GM12878 (cell line): ENCODE measurements around the gene DENND1A. TPM values are rescaled to one million over a fixed set of nuclear protein-coding genes. Genes with fewer than 3 reads are reported as not detected.

Experiments used
- ATAC-seq: fragments of 200-7000 bp; cut with Tn5 transposase; 3 replicates; pipeline ENCODE4 v1.9.1; 2020; ENCODE audit warnings: mild to moderate bottlenecking, moderate library complexity
- BruUV-seq: library from RNA; stranded (reverse); fragments of 400-500 nt; replicated peaks from 2 replicates; lab custom pipeline; 2021; lab: Mats Ljungman, UMichigan
- CTCF ChIA-PET: fragments of 300-600 bp; sonication (Branson Sonifier 250); formaldehyde crosslinking; extraction: SDS; loops from one replicate; lab custom pipeline; 2021; ENCODE audit warnings: inconsistent platforms; lab: Yijun Ruan, JAX
- POLR2A ChIA-PET: fragments of 350-600 bp; formaldehyde crosslinking; extraction: SDS; loops from one replicate; lab custom pipeline; 2021; ENCODE audit warnings: inconsistent platforms; lab: Charles Lee
- RAD21 ChIA-PET: fragments of 300-600 bp; sonication (Branson Sonifier 250); formaldehyde crosslinking; loops from one replicate; lab custom pipeline; 2023; ENCODE audit warnings: antibody characterized with exemption; ENCODE audit not compliant: unreplicated experiment; lab: Charles Lee
- SMC1A ChIA-PET: fragments of 300-600 bp; sonication (Branson Sonifier 250); formaldehyde crosslinking; loops from one replicate; lab custom pipeline; 2023; ENCODE audit not compliant: unreplicated experiment, uncharacterized antibody; lab: Charles Lee
- DNase-seq: peaks from one replicate; pipeline ENCODE4 v3.0.0-alpha.2; 2011; ENCODE audit warnings: low read depth, low spot score
- FAIRE-seq: peaks from 3 replicates; lab custom pipeline; 2011; peaks lifted over from hg19 to GRCh38; lab: Jason Lieb, UNC
- H2AFZ ChIP-seq: 2 replicates; pipeline ENCODE4 v1.6.0; 2011; ENCODE audit warnings: low read depth, low read length, control low read depth; ENCODE audit not compliant: control insufficient read depth
- H3K27ac ChIP-seq: 2 replicates; pipeline ENCODE4 v1.5.1; 2011; ENCODE audit warnings: control low read depth; ENCODE audit not compliant: control insufficient read depth, insufficient read depth
- H3K27me3 ChIP-seq, 2 experiments: replicated peaks in 1 of 2; 2 replicates each; pipeline versions ENCODE4 v1.6.0 to v1.6.1; 2011; ENCODE audit warnings: low read length in 1 of 2; ENCODE audit not compliant: control insufficient read depth in 2 of 2, insufficient read depth in 2 of 2
- H3K36me3 ChIP-seq, 2 experiments: 2 replicates each; pipeline ENCODE4 v1.5.1; 2011; ENCODE audit warnings: low read length in 1 of 2; ENCODE audit not compliant: control insufficient read depth in 2 of 2, insufficient read depth in 2 of 2
- H3K4me1 ChIP-seq: 2 replicates; pipeline ENCODE4 v1.6.1; 2011; ENCODE audit warnings: mild to moderate bottlenecking, low read length, moderate library complexity, mixed read lengths; ENCODE audit not compliant: control insufficient read depth, insufficient read depth
- H3K4me2 ChIP-seq: 2 replicates; pipeline ENCODE4 v1.6.0; 2011; ENCODE audit warnings: control low read depth; ENCODE audit not compliant: control insufficient read depth, insufficient read depth
- H3K4me3 ChIP-seq: fragments of 200-600 bp; sonication (generic); 2 replicates; pipeline ENCODE4 v1.5.1; 2016
- H3K79me2 ChIP-seq: 2 replicates; pipeline ENCODE4 v1.6.0; 2011; ENCODE audit warnings: low read length; ENCODE audit not compliant: control insufficient read depth, insufficient read depth
- H3K9ac ChIP-seq: 2 replicates; pipeline ENCODE4 v1.8.0; 2011; ENCODE audit warnings: low read length, control low read depth, mixed read lengths; ENCODE audit not compliant: control insufficient read depth, insufficient read depth
- H3K9me3 ChIP-seq: replicated peaks from 3 replicates; pipeline ENCODE4 v1.5.1; 2011; ENCODE audit warnings: mild to moderate bottlenecking, low read length; ENCODE audit not compliant: control insufficient read depth, insufficient read depth
- H4K20me1 ChIP-seq: 2 replicates; pipeline ENCODE4 v1.6.0; 2011; ENCODE audit not compliant: control insufficient read depth, insufficient read depth
- DPF2 ChIP-seq: fragments of 450-650 bp; IDR thresholded peaks from 2 replicates; pipeline ENCODE4 v1.6.1; 2017; ENCODE audit warnings: mild to moderate bottlenecking
- GABPA ChIP-seq: IDR thresholded peaks from 2 replicates; pipeline ENCODE4 v1.6.1; 2014; ENCODE audit warnings: antibody characterized with exemption, low read depth, mild to moderate bottlenecking, inconsistent platforms
- HDGF ChIP-seq: fragments of 450-650 bp; IDR thresholded peaks from 2 replicates; pipeline ENCODE4 v1.6.1; 2016; ENCODE audit warnings: antibody characterized with exemption
- IKZF1 ChIP-seq: fragments of 450-650 bp; conservative IDR thresholded peaks from 2 replicates; pipeline ENCODE4 v1.6.1; 2017; ENCODE audit warnings: antibody characterized with exemption, mild to moderate bottlenecking
- IKZF2 ChIP-seq, 2 experiments: fragments of 450-650 bp; IDR thresholded peaks; 2 replicates each; pipeline ENCODE4 v1.6.1; 2017; ENCODE audit warnings: mild to moderate bottlenecking in 2 of 2, moderate library complexity in 2 of 2
- JUND ChIP-seq: IDR thresholded peaks from 2 replicates; pipeline ENCODE4 v1.6.1; 2012; ENCODE audit warnings: low read depth, mild to moderate bottlenecking, low read length, improper control_type of control experiment, moderate library complexity
- SMC3 ChIP-seq: IDR thresholded peaks from 2 replicates; pipeline ENCODE4 v1.6.1; 2011; ENCODE audit warnings: low read length, improper control_type of control experiment, borderline replicate concordance
- SPI1 ChIP-seq: IDR thresholded peaks from 2 replicates; pipeline ENCODE4 v1.6.1; 2011; ENCODE audit warnings: low read depth, mild to moderate bottlenecking, low read length, moderate library complexity, borderline replicate concordance; ENCODE audit not compliant: insufficient read depth
- TBL1XR1 ChIP-seq: IDR thresholded peaks from 2 replicates; pipeline ENCODE4 v1.6.1; 2012; ENCODE audit warnings: low read depth, low read length, improper control_type of control experiment
- ZBTB33 ChIP-seq: fragments of 450-650 bp; IDR thresholded peaks from 2 replicates; pipeline ENCODE4 v1.6.1; 2017; ENCODE audit warnings: mild to moderate bottlenecking
- WGBS: methylation state at CpG from one replicate; pipeline ENCODE4 v1.1.6; 2016; ENCODE audit warnings: low lambda C conversion rate; ENCODE audit not compliant: insufficient replicate concordance, insufficient coverage; ENCODE audit errors: missing lambda C conversion rate; 5-methylcytosine and 5-hydroxymethylcytosine counted together
- in situ Hi-C: fragments of 300-500 bp; cut with MboI; formaldehyde crosslinking; loops from 9 replicates; pipeline ENCODE4 v1.14.3; 2018; ENCODE audit warnings: mixed read lengths
- intact Hi-C: fragments of 100-400 bp; cut with micrococcal nuclease; formaldehyde crosslinking; loops from one replicate; pipeline ENCODE4 v1.14.2; 2022; ENCODE audit not compliant: unreplicated experiment
- polyA plus RNA-seq, 11 experiments: library from polyadenylated mRNA; depleted of rRNA in 4 of 11; unstranded in 6 of 11; stranded (reverse) in 5 of 11; fragments of >200 nt; fragmentation: Nextera tagmentation in 4 of 11; fragmentation: Illumina TruSeq in 1 of 11; extraction: Ambion mirVana in 4 of 11; extraction: Trizol in 1 of 11; gene quantifications; 1 replicate in 1 of 11; 2 replicates in 10 of 11; pipeline versions ENCODE4 v1.2.1 to v1.2.3, GENCODE V29; 2011 to 2016; ENCODE audit warnings: inconsistent platforms in 2 of 11, missing spikeins in 2 of 11, low read depth in 1 of 11
- total RNA-seq, 4 experiments: library from RNA; depleted of rRNA in 3 of 4; stranded (reverse); fragments of >200 nt in 3 of 4; fragmentation: Illumina TruSeq in 1 of 4; extraction: Trizol in 1 of 4; gene quantifications; 2 replicates each; pipeline versions ENCODE4 v1.2.1 to v1.2.3, GENCODE V29; 2013 to 2021
- TF ChIP-seq, protein P1 (sequence below): fragments of 450-650 bp; IDR thresholded peaks from 2 replicates; pipeline ENCODE4 v1.6.1; 2017; ENCODE audit warnings: mild to moderate bottlenecking, low read depth, inconsistent platforms; ENCODE audit not compliant: poor library complexity, severe bottlenecking

Gene DENND1A
- total and polyA plus RNA-seq, 10 of the 15 experiments (the other 5 are each of a cell fraction or from before 2014, with no cell fraction given): 14.1 to 48.6 (median 35.2) TPM

- Histone ChIP-seq H3K9ac (no peak overlapping the region), H4K20me1 (no peaks in the 10 kb centered on the region), H3K9me3 (no peaks in the 10 kb centered on the region; the same call in 2 of the 3 replicates), H3K4me3 (no peak overlapping the region), H3K4me2 (no peak overlapping the region), H2AFZ (no peak overlapping the region), H3K36me3 (peaks cover 0 to 1% of the 10 kb centered on the region in 2 experiments; a peak in 1 of 4 replicates), H3K27me3 (no peaks in the 10 kb centered on the region), H3K79me2 (no peaks in the 10 kb centered on the region), H3K27ac (no peak overlapping the region), H3K4me1 (peaks cover 15% of the 10 kb centered on the region)
- ChIA-PET CTCF (interaction anchor here (0.6 kb wide), 1 partner anchor 25 kb away, joined by 3 read pairs; no protein-coding TSS in a partner anchor), RAD21 (no interaction called here), POLR2A (no interaction called here), SMC1A (interaction anchor here (0.8 to 1.5 kb wide), 2 partner anchors 13 to 476 kb away, joined by 3 to 5 read pairs; no protein-coding TSS in a partner anchor)
- no peak for DNase-seq
- no peak for FAIRE-seq
- TF ChIP-seq SPI1 (peak; percentile 24; the same call in 1 of the 2 replicates), GABPA (no peak), IKZF1 (no peak), HDGF (no peak)
- BruUV-seq: no TSS peak
- intact Hi-C loops (no loop called here), in situ Hi-C loops (no loop called here)
- WGBS: 100% methylated on average over 1 of the region's 1 CpG
- ATAC-seq: no peak
Observed at GRCh38 chr9:123564652-123565051, 365.3 kb downstream of the DENND1A start.

GRCh38 chr9:123562844-123563346 is 367.0 kb downstream of the DENND1A start:
- peak; percentile 18 for FAIRE-seq
- intact Hi-C loops: no loop called here
- no TSS peak for BruUV-seq
- TF ChIP-seq DPF2: 0 out of 2 replicates have a peak, but pooled peaks have one; percentile 28
- TF ChIP-seq TBL1XR1: no peak
- peak; percentile 69; the same call in 1 of the 2 replicates for TF ChIP-seq SPI1
- TF ChIP-seq, protein P1, sequence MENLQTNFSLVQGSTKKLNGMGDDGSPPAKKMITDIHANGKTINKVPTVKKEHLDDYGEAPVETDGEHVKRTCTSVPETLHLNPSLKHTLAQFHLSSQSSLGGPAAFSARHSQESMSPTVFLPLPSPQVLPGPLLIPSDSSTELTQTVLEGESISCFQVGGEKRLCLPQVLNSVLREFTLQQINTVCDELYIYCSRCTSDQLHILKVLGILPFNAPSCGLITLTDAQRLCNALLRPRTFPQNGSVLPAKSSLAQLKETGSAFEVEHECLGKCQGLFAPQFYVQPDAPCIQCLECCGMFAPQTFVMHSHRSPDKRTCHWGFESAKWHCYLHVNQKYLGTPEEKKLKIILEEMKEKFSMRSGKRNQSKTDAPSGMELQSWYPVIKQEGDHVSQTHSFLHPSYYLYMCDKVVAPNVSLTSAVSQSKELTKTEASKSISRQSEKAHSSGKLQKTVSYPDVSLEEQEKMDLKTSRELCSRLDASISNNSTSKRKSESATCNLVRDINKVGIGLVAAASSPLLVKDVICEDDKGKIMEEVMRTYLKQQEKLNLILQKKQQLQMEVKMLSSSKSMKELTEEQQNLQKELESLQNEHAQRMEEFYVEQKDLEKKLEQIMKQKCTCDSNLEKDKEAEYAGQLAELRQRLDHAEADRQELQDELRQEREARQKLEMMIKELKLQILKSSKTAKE: no peak
- TF ChIP-seq IKZF2 (IDR thresholded peaks at IDR 0.05): peak; percentile 56 to 64; a peak in 2 of 4 replicates
- no peak for TF ChIP-seq SMC3
- no peak for TF ChIP-seq ZBTB33
- no peak for TF ChIP-seq JUND

More at GRCh38 chr9:123562844-123563346, 367.0 kb downstream of the DENND1A start:
- H3K36me3 ChIP-seq: 0 out of 4 replicates have a peak, but pooled peaks cover 0 to 1% of the 10 kb centered on the region in 2 experiments
- ATAC-seq (peak; percentile 97), DNase-seq (peak; percentile 34)
- H3K27me3 ChIP-seq: no peaks in the 10 kb centered on the region
- SMC1A ChIA-PET: interaction anchor here (0.6 to 1.5 kb wide), 6 partner anchors 9 to 391 kb away, joined by 3 to 5 read pairs (median 3); no protein-coding TSS in a partner anchor
- no peak overlapping the region for H3K27ac ChIP-seq
- POLR2A ChIA-PET: no interaction called here
- no peak overlapping the region for H3K4me2 ChIP-seq
- H3K9ac ChIP-seq: no peak overlapping the region
- RAD21 ChIA-PET: interaction anchor here (1.2 to 1.6 kb wide), 2 partner anchors 75 to 378 kb away, joined by 3 to 5 read pairs; no protein-coding TSS in a partner anchor
- H3K9me3 ChIP-seq: no peaks in the 10 kb centered on the region; the same call in 2 of the 3 replicates
- in situ Hi-C loops: no loop called here
- WGBS: 25% methylated on average over 6 of the region's 6 CpGs
- H3K4me1 ChIP-seq: peaks cover 15% of the 10 kb centered on the region
- no peak overlapping the region for H3K4me3 ChIP-seq
- CTCF ChIA-PET: no interaction called here
- no peaks in the 10 kb centered on the region for H4K20me1 ChIP-seq
- H2AFZ ChIP-seq: no peak overlapping the region
- no peaks in the 10 kb centered on the region for H3K79me2 ChIP-seq
